ENCODE results near the gene SCYL1.

- no peak for TF ChIP-seq CTCF (IDR thresholded peaks at IDR 0.05)
- TF ChIP-seq POLR2AphosphoS5 (IDR thresholded peaks at IDR 0.05): no peak
- no peak for TF ChIP-seq POLR2A (IDR thresholded peaks at IDR 0.05)
Measured at GRCh38 chr11:65577756-65578109, 52.9 kb downstream of the SCYL1 start.
